Body of pancreas (tissue), 4 donors: ENCODE results near the gene XRCC4. TPM values are rescaled to one million over a fixed set of nuclear protein-coding genes. Genes with fewer than 3 reads are reported as not detected.
"Not testable (repeated sequence)": the region's sequence is repeated elsewhere in the genome, so short reads cannot be mapped to it uniquely, and the experiment has no call there.

ENCODE experiments used
- ATAC-seq: fragments of 150-250 bp; one replicate; pipeline ENCODE4 v1.9.1; 2016
- DNase-seq, 4 donors: peaks; one replicate each; pipeline ENCODE4 v3.0.0-alpha.2; 2019
- H3K27ac ChIP-seq, 4 donors: fragments of 200-600 bp; sonication (generic); 1 replicate in 3 of 4; 2 replicates in 1 of 4; pipeline versions ENCODE4 v1.5.1 to v1.6.1; 2016 to 2019; ENCODE audit warnings: mild to moderate bottlenecking in 1 of 4, mixed read lengths in 1 of 4, moderate library complexity in 1 of 4
- H3K27me3 ChIP-seq, 2 donors: fragments of 200-600 bp; sonication (generic); one replicate each; pipeline ENCODE4 v1.6.0; 2016; ENCODE audit warnings: mild to moderate bottlenecking in 1 of 2
- H3K36me3 ChIP-seq, 2 donors: fragments of 200-600 bp; sonication (generic); replicated peaks in 1 of 2; 2 replicates each; pipeline ENCODE4 v1.5.1; 2016; ENCODE audit warnings: low read depth in 2 of 2; ENCODE audit not compliant: insufficient read depth in 1 of 2
- H3K4me1 ChIP-seq: fragments of 200-600 bp; sonication (generic); one replicate; pipeline ENCODE4 v1.6.0; 2016
- H3K4me3 ChIP-seq, 2 donors: fragments of 200-600 bp; sonication (generic); 1 replicate in 1 of 2; 2 replicates in 1 of 2; pipeline ENCODE4 v1.5.1; 2016 to 2019
- H3K9me3 ChIP-seq, 3 donors: fragments of 200-600 bp; sonication (generic); 1 replicate in 2 of 3; 2 replicates in 1 of 3; pipeline ENCODE4 v1.5.1; 2016
- CTCF ChIP-seq, 7 experiments: fragments of 450-650 bp in 4 of 7; fragments of 200-600 bp in 3 of 7; sonication (generic) in 3 of 7; IDR thresholded peaks; one replicate each; pipeline ENCODE4 v1.5.1; 2016 to 2019; ENCODE audit warnings: antibody characterized with exemption in 7 of 7
- POLR2A ChIP-seq, 3 donors: fragments of 450-650 bp; IDR thresholded peaks; one replicate each; pipeline ENCODE4 v1.6.1; 2016; ENCODE audit warnings: antibody characterized with exemption in 3 of 3, mild to moderate bottlenecking in 2 of 3
- WGBS, 2 donors: methylation state at CpG; one replicate each; pipeline ENCODE4 v1.1.5; 2017; 5-methylcytosine and 5-hydroxymethylcytosine counted together
- intact Hi-C: fragments of 100-400 bp; cut with DNase I; formaldehyde crosslinking; loops from one replicate; pipeline ENCODE4 v1.15.1; 2023
- total RNA-seq, 2 donors: library from RNA; depleted of rRNA; stranded (reverse); fragments of >200 nt; gene quantifications; one replicate each; pipeline ENCODE4 v1.1.0, GENCODE V29; 2016

The XRCC4 gene
- total RNA-seq, 2 donors from 2014 or later: 0.99 to 4.4 TPM

- no peaks in the 10 kb centered on the region for H3K9me3 ChIP-seq
- H3K36me3 ChIP-seq: no peaks in the 10 kb centered on the region
- 90 to 92% methylated on average over 1 of the region's 1 CpG for WGBS, 2 donors
- H3K4me3 ChIP-seq: no peak overlapping the region
- no peak overlapping the region for H3K27ac ChIP-seq
- ATAC-seq: no peak
- TF ChIP-seq POLR2A (IDR thresholded peaks at IDR 0.05): no peak
- TF ChIP-seq CTCF (IDR thresholded peaks at IDR 0.05): no peak
- H3K27me3 ChIP-seq: no peaks in the 10 kb centered on the region
- no peak for DNase-seq
- no peaks in the 10 kb centered on the region for H3K4me1 ChIP-seq
- intact Hi-C loops: no loop called here
Measured at GRCh38 chr5:83353774-83354173, 276.4 kb downstream of the XRCC4 start.

GRCh38 chr5:83354958-83355357 is 277.6 kb downstream of the XRCC4 start:
- intact Hi-C loops: no loop called here
- H3K27me3 ChIP-seq: no peaks in the 10 kb centered on the region
- DNase-seq (no peak), ATAC-seq (no peak)
- no peak overlapping the region for H3K27ac ChIP-seq
- H3K4me3 ChIP-seq: no peak overlapping the region
- TF ChIP-seq CTCF (IDR thresholded peaks at IDR 0.05) (no peak), POLR2A (IDR thresholded peaks at IDR 0.05) (no peak)
- no peaks in the 10 kb centered on the region for H3K36me3 ChIP-seq
- H3K9me3 ChIP-seq: no peaks in the 10 kb centered on the region
- H3K4me1 ChIP-seq: no peaks in the 10 kb centered on the region
- WGBS, 2 donors: 62 to 64% methylated on average over 2 of the region's 2 CpGs

- H3K36me3 ChIP-seq, DNase-seq, intact Hi-C loops, H3K27ac ChIP-seq, H3K27me3 ChIP-seq, H3K4me3 ChIP-seq, H3K9me3 ChIP-seq, H3K4me1 ChIP-seq, ATAC-seq: not testable (repeated sequence)
- WGBS, 2 donors: 84 to 86% methylated on average over 4 of the region's 4 CpGs
Measured at GRCh38 chr5:83355482-83356014, 278.2 kb downstream of the XRCC4 start.

- Histone ChIP-seq H3K36me3 (no peaks in the 10 kb centered on the region), H3K4me1 (no peaks in the 10 kb centered on the region), H3K9me3 (peaks cover 0 to 4% (median 0%) of the 10 kb centered on the region in 3 donors), H3K27ac (no peak overlapping the region), H3K4me3 (no peak overlapping the region), H3K27me3 (no peaks in the 10 kb centered on the region)
- TF ChIP-seq CTCF (IDR thresholded peaks at IDR 0.05) (no peak), POLR2A (IDR thresholded peaks at IDR 0.05) (no peak)
- no peak for DNase-seq
- ATAC-seq: no peak
- intact Hi-C loops: no loop called here
- WGBS, 2 donors: 74 to 79% methylated on average over 9 of the region's 9 CpGs
Measured at GRCh38 chr5:83357621-83358231, 280.4 kb downstream of the XRCC4 start.

GRCh38 chr5:83360573-83360972 is 283.2 kb downstream of the XRCC4 start:
- no peak overlapping the region for H3K4me3 ChIP-seq
- no peaks in the 10 kb centered on the region for H3K4me1 ChIP-seq
- 81% methylated on average over 2 of the region's 2 CpGs; no CpG with 5 or more reads in 1 of the 2 donors for WGBS, 2 donors
- H3K27ac ChIP-seq: no peak overlapping the region
- no peaks in the 10 kb centered on the region for H3K27me3 ChIP-seq
- H3K36me3 ChIP-seq: no peaks in the 10 kb centered on the region
- TF ChIP-seq CTCF (IDR thresholded peaks at IDR 0.05) (no peak), POLR2A (IDR thresholded peaks at IDR 0.05) (no peak)
- ATAC-seq (no peak), DNase-seq (no peak)
- peaks cover 0 to 4% (median 0%) of the 10 kb centered on the region in 3 donors for H3K9me3 ChIP-seq
- intact Hi-C loops: no loop called here
